Islet precursor cell (in vitro differentiated cells): Measurements from ENCODE around the gene ADCY3.

Experiments
- DNase-seq: peaks from one replicate; pipeline ENCODE4 v3.0.0-alpha.2; 2018

Gene ADCY3

GRCh38 chr2:24920098-24920808, at the start of gene ADCY3:
Gene ADCY3 (minus strand): TSS chr2:24920237. CDS start chr2:24918987, 1,250 bp downstream.
- no peak for DNase-seq

- no peak for DNase-seq
Measured at GRCh38 chr2:24969784-24970183, 49.7 kb upstream of the ADCY3 start.

DNA sequence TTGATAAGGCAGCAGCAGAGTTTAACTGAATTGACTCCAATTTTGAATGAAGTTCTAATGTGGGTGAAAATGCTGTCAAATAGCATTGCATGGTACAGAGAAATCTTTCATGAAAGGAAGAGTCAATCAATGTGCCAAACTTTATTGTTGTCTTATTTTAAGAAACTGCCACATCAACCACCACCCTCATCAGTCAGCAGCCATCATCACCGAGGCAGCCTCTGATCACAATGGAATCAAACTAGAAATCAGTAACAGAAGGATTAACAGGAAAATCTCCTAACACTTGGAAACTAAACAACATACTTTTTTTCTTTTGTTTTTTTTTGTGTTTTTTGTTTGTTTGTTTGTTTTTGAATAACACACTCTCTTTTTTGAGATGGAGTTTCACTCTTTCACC, 41.9 kb upstream of the ADCY3 start:
- no peak for DNase-seq

DNA sequence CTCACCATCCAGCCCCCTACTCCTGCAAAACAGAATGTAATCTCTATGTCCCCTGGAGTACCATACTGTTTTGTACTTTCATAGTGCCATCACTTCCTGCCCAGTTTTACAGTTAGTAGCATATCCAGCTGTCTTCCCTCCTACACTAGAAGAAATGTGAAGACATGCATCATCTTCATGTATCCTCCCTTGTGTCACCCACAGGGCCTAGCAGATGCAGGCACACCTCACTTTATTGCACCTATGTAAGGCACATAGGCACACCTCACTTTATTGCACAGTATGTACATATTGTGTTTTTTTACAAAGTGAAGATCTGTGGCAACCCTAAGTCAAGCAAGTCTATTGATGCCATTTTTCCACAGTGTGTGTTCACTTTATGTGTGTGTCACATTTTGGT, 39.7 kb upstream of the ADCY3 start:
- no peak for DNase-seq

DNA sequence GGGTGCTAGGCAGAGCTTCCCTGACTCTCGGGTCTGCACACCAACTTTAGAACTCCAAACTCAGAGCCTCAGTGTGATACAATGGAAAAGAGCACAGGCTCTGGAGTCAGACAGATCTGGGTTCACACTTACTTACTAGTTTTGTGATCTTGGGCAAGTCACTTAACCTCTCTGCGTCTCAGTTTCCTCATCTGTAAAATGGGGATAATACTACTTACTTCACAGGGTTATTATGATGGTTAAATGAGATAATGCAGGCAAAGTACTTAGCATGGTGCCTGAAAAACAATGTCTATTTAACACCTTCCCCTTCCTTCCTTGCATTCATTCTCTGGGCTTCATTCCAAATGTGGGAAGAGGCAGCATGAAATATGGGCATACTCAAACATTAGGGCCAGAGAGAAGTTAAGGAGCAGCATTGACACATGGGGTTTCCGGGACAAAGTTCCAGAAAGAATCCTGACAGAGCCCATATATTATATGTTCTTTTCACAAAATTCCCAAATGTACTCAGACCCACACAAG, 38.4 kb upstream of the ADCY3 start:
- DNase-seq = no peak

DNA sequence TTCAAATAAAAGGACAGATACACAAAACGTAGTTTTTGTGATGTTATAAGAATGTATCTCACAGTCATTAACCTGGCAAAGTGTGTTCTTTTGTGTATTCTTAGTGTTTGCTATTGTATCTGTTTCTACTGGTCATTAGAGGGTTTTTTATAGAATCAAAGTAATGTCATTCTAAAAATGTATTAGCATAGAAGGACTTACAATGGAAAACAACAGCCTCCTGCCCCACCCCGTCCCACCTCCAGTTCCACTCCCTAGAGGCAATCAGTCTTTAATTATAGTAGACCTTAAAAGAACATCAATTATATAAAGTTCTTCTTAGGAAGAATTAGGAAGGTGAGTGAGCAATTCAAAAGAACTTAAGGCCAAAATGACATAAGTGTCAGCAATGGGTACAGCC, 37.9 kb upstream of the ADCY3 start:
- no peak for DNase-seq

- DNase-seq = no peak
Measured at GRCh38 chr2:24957221-24957620, 37.2 kb upstream of the ADCY3 start.

GRCh38 chr2:24955921-24956320, 35.9 kb upstream of the ADCY3 start:
- DNase-seq = no peak

DNA sequence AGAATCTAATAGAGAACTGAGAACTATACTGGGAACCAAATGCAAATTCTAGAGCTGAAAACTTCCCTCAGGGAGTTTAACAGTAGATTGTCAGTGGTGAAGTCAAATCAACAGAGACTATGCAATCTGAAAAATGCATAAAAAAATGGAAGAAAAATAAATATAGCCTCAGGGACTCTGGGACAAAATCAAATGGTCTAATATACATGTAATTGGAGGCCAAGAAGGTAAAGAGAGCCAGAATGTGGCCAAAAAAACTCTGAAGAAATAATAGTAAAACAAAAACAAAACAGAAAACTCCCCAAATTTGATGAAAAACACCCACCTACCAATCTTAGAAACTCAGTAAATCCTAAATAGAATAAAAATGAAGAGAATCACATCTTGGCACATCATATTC, 35.2 kb upstream of the ADCY3 start:
- no peak for DNase-seq

- DNase-seq = no peak
Measured at GRCh38 chr2:24950102-24950501, 30.1 kb upstream of the ADCY3 start.

- no peak for DNase-seq
Measured at GRCh38 chr2:24948506-24948905, 28.5 kb upstream of the ADCY3 start.

DNA sequence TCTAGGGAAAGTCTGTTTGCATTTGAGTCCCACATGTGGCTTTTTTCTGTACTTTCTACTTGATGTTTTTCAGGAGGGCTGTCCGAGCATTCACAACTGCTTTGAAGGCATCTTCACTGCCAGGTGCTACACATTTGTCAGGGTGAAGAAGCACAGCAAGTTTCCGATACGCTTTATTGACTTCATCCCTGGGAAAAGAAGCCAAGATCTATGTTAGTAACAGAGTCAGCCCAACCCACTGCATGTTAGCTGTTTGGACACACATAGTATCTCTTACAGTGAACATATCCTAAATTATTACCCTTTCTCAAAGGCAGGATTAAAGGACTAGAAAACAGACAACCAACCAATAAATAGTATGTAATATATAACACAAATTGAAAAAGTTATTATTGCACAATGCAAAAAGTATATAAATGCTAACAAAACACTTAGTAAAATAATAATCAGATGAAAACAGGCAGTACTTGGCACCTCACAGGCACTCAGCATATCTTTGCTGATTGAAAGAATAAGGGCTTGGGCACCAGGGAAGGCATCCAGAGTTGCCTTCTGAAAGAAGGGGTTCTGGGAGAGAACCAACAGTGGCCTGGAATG, 27.6 kb upstream of the ADCY3 start:
- DNase-seq = no peak

- no peak for DNase-seq
Measured at GRCh38 chr2:24945907-24946306, 25.9 kb upstream of the ADCY3 start.

GRCh38 chr2:24943427-24944053, 23.5 kb upstream of the ADCY3 start:
- DNase-seq = no peak

- DNase-seq = no peak
Measured at GRCh38 chr2:24939353-24939752, 19.3 kb upstream of the ADCY3 start.

DNA sequence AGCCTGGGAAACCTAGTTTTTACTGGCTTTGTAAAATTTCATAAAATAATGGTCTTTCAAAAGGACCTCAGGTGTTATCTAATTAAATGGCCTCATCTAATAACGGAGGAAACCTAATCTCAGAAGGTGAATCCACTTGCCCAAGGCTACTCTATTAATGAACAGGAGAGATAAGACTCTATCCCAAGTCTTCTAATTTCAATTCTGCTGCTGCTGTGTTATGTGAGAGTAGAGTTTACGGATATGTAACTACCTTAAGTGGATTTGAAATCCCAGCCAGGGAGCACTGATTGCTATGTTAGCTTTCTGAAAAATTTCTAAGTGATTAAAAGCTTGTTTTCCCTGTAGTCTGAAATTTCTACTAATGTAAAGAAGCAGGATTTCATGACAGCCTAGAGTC, 17.2 kb upstream of the ADCY3 start:
- DNase-seq = no peak

DNA sequence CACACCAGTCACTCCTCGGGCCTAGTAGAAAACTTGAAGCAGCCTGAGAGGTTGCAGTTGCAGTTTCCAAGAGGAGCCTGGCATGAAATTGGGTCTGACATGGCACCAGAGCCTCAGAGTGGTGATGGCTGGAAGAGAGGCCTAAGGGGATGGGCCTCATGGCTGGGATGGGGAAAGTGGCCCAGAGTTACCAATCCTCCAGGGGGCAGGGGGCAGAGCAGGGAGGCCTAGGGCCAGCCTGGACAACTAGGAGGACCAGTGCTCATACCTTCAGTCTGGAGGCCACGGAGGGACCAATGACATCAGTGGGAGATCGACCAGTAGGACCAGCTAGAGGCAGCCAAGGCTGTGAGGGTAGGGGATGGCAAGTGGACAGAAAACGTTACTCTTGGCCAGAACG, 15.1 kb upstream of the ADCY3 start:
- DNase-seq = no peak

- no peak for DNase-seq
Measured at GRCh38 chr2:24932715-24933114, 12.7 kb upstream of the ADCY3 start.

DNA sequence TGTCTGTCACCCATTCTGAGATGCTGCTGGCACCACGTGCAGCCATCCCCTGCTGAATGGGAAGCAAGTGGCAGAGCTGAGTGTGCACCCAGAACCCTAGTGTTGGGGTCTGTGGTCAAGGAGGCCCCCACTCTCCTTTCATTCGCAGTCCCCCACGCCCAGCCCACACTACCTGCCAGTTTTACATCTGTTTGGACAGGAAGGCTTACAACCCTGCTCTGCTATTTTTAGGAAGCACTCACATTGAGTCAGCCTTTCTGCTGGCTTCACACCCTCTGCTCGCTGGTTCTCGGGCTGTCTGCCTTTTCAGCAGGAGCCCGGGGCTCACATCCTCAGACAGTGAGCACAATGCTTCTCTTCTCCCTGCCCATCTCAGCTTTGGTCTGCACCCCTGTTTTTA, 10.7 kb upstream of the ADCY3 start:
- no peak for DNase-seq

GRCh38 chr2:24929230-24929629, 9.2 kb upstream of the ADCY3 start:
- DNase-seq = no peak

- no peak for DNase-seq
Measured at GRCh38 chr2:24928036-24928435, 8.0 kb upstream of the ADCY3 start.

- DNase-seq = no peak
Measured at GRCh38 chr2:24926602-24927252, 6.7 kb upstream of the ADCY3 start.

DNA sequence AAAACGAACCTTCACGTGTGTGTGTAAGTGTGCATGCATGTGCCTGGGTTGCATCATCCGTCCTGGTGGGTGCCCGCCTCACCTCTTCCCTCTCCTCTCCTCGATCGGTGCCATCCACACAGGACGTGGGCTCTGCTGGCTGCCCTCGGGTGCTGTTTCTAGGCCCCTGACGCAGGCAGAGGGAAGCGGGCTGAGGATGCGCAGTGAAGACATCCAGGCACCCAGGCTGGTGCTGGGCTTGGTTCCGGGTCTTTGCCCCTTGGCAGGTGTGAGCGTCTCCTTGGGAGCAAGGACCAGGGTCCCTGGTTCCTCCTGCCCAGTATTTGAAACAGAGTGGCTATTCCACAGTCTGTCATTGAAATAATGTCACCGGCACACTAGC, 6.2 kb upstream of the ADCY3 start:
- DNase-seq = no peak

- DNase-seq = no peak
Measured at GRCh38 chr2:24925815-24926214, 5.8 kb upstream of the ADCY3 start.
